TTC549 (cell line): Measurements from ENCODE around the gene GCNT2.
"Not testable (repeated sequence)": the region's sequence is repeated elsewhere in the genome, so short reads cannot be mapped to it uniquely, and the experiment has no call there.

Experiments used
- FAIRE-seq: peaks from 2 replicates; lab custom pipeline; 2012; peaks lifted over from hg19 to GRCh38; lab: Jason Lieb, UNC

GCNT2 gene

GRCh38 chr6:10547809-10548208 is 26.7 kb downstream of the GCNT2 start:
- FAIRE-seq, result no peak

GRCh38 chr6:10550764-10551163 is 29.6 kb downstream of the GCNT2 start:
- FAIRE-seq, result no peak

GRCh38 chr6:10552270-10552810 is 31.2 kb downstream of the GCNT2 start:
- FAIRE-seq, result no peak

GRCh38 chr6:10553871-10554270 is 32.7 kb downstream of the GCNT2 start:
- no peak for FAIRE-seq

DNA sequence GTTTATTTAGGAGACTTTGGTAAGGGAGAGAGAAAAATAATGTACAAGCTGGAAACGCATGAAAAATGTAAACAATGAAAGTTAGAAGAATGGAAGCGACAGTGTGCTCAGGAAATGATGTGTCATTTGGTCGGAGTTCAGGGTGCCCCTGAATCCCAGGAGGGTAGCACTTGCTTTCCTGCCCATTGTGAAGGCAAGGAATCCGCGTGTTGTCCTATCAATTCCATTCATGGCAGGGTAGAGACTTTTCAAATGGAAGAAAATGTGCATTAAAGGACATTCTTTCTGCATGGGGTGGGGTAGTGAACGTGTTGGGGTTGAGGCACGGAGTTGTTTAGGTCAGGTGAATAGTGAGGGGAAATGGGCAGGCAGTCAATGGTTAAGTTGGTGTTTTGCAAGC is 33.7 kb downstream of the GCNT2 start:
- FAIRE-seq, result no peak

DNA sequence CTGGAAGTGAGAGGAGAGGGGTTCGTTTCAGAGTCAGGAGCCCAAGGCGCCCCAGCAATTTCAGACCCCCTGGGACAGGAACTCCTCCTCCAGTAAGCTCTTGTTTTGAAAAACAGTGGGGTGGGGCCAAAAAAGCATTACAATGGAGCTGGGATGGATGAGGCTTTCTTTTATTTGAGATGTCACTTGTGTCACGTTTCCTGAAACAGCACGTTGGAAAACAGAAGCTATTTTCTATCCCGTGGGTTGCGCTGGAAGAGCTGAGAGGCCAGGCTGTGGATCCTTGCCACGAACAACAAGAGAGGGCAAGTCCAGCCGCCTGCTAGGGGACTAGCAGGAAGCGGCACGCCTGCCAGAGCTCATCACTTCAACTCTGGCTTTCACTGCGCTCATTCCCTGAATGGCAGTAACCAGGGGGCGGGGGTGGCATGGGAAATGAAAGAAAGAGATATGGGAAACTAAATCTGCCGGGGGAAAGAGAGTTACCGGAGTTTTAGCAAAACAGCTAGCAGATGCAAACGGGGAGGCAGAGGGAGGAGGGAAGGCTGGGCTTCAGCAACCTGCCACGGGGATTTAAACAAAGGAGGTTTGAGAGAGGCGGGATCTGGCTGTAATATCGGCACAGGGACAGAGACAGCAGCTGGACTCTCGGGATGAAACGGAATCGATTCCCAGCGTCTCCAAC is 34.6 kb downstream of the GCNT2 start:
- no peak for FAIRE-seq

DNA sequence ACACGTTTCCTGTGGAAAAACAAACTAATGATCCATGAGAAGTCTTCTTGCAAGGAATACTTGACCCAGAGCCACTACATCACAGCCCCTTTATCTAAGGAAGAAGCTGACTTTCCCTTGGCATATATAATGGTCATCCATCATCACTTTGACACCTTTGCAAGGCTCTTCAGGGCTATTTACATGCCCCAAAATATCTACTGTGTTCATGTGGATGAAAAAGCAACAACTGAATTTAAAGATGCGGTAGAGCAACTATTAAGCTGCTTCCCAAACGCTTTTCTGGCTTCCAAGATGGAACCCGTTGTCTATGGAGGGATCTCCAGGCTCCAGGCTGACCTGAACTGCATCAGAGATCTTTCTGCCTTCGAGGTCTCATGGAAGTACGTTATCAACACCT is 35.4 kb downstream of the GCNT2 start:
- FAIRE-seq, result no peak

- no peak for FAIRE-seq
Measured at GRCh38 chr6:10556992-10557391, 35.8 kb downstream of the GCNT2 start.

DNA sequence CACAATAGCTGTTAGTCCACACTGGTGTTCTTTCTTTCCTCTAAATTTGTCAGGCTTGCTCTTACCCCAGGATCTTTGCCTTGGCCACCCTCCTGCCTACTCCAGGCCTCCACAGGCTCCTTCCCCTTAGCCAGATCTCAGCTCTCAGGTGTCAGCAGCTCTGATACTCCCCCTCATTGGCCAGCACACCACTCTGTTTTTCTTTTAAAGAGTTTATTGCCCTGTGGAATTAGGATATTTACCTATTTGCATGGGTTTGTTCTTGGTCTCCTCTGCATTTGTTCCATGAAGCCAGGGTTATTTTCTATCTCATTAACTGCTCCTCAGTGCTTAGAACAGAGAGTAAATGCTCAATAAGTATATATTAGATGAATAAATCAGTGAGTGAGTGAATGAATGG is 36.8 kb downstream of the GCNT2 start:
- FAIRE-seq, result no peak

GRCh38 chr6:10558565-10558964 is 37.4 kb downstream of the GCNT2 start:
- no peak for FAIRE-seq

GRCh38 chr6:10559522-10560152 is 38.5 kb downstream of the GCNT2 start:
- FAIRE-seq, result no peak

DNA sequence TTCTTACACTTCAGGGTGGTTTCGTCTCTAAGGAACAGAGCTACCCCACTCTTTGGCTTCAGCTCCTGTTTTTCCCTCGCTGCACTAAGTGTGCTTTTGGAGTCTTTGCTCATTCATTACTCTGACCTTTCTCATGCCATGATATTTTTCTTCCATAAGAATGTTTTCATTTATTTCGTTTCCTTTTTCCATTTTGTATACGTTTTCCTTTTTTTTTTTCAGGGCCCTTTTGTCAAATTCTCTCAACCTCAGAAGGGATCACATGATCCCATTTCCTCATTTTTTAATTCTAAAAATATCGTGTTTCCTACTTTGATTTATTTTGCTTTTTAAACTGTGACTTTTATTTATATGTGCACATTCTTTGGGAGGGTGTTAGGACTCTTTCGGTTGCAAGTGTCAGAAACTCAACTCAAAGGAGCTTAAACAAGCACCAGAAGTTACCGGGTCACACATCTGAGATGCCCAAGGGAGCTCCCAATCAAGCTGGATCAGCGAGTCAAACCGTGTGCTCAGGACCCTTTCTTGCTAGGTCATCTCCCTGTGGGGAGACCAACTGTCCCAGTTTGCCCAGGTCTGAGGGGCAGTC is 40.6 kb downstream of the GCNT2 start:
- no peak for FAIRE-seq

- no peak for FAIRE-seq
Measured at GRCh38 chr6:10564975-10565673, 44.0 kb downstream of the GCNT2 start.

- no peak for FAIRE-seq
Measured at GRCh38 chr6:10565913-10566312, 44.8 kb downstream of the GCNT2 start.

GRCh38 chr6:10567256-10568026 is 46.3 kb downstream of the GCNT2 start:
- FAIRE-seq, result no peak

GRCh38 chr6:10569392-10570127 is 48.4 kb downstream of the GCNT2 start:
- FAIRE-seq, result no peak

- not testable (repeated sequence) for FAIRE-seq
Measured at GRCh38 chr6:10575519-10575918, 54.4 kb downstream of the GCNT2 start.

DNA sequence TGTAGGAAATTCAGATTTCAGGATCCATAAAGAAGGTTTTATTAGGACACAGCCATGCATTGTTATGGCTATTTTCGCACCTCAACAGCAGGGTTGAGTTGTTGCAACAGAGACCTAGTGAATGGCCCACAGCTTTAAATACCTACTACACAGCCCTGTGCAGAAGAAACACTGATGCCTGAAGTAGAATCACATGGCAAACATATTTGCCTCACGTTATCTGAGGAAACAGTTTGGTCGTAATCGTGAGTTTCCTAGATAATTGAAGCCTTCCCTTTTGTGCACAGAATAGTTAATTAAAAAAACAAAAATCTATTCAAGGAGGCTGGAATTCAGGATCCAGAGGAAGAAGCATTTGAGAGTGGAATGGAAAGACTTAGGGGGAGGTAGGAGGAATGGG is 55.1 kb downstream of the GCNT2 start:
- FAIRE-seq, result no peak

- no peak for FAIRE-seq
Measured at GRCh38 chr6:10577112-10577511, 56.0 kb downstream of the GCNT2 start.

DNA sequence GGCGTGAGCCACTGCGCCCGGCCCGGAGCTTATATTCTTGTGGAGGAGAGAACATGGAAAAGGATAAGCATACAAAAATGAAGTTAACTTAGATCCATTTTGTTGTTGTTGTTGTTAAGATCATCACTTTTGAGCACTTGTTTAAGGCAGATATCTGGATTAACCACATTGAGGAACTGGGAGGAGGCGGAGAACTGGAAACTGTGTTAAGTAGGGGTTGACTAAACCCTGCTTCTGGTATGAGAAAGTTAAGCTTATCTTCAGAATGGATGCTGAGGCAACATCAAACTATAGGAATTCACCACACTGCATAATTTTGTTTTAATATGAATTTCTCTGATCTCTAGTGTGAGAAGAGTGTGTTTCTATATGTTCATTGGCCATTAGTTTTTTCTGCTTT is 57.6 kb downstream of the GCNT2 start:
- FAIRE-seq, result no peak

DNA sequence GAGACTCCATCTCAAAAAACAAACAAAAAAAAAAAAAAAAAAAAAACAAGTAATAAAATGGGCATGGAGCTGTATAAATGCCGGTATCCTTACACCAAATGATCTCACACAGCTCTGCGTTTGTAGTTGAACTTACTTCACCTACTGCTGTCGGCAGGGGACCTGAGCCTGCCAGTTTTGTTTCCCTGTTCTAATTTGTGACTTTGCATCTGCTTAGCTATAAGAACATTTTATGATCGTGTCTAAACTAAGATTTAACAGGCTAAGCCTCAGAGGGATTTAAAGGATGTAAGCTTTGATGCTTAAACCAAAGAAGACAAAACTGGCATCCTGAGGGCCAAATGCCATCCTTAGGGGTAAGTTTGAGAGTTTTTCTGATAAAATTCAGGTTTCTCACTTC is 58.7 kb downstream of the GCNT2 start:
- FAIRE-seq, result no peak

GRCh38 chr6:10580570-10580969 is 59.4 kb downstream of the GCNT2 start:
- no peak for FAIRE-seq
